RWPE2 (cell line): Measurements from ENCODE around the gene CCDC9B.

Source experiments
- ATAC-seq: fragments of 200-7000 bp; cut with Tn5 transposase; 3 replicates; pipeline ENCODE4 v1.9.1; 2021; ENCODE audit warnings: low read depth
- DNase-seq: peaks from one replicate; pipeline ENCODE4 v3.0.0-alpha.2; 2020; ENCODE audit warnings: low spot score
- H3K27ac ChIP-seq: fragments of 450-650 bp; 2 replicates; pipeline ENCODE4 v1.5.1; 2017; ENCODE audit warnings: mild to moderate bottlenecking; ENCODE audit not compliant: poor library complexity, severe bottlenecking
- H3K27me3 ChIP-seq: fragments of 250-450 bp; sonication (Bioruptor Pico); 2 replicates; pipeline ENCODE4 v1.5.1; 2021; ENCODE audit warnings: mild to moderate bottlenecking, moderate library complexity; ENCODE audit not compliant: insufficient read depth, poor library complexity, severe bottlenecking
- H3K36me3 ChIP-seq: fragments of 250-450 bp; sonication (Bioruptor Pico); 2 replicates; pipeline ENCODE4 v1.5.1; 2020; ENCODE audit warnings: low read depth, mild to moderate bottlenecking, moderate library complexity
- H3K4me1 ChIP-seq: fragments of 250-450 bp; sonication (Bioruptor Pico); 2 replicates; pipeline ENCODE4 v1.5.1; 2021; ENCODE audit warnings: mild to moderate bottlenecking, moderate library complexity; ENCODE audit not compliant: insufficient read depth, poor library complexity, severe bottlenecking
- H3K4me3 ChIP-seq: fragments of 250-450 bp; sonication (Bioruptor Pico); 2 replicates; pipeline ENCODE4 v1.5.1; 2021; ENCODE audit warnings: mild to moderate bottlenecking, moderate library complexity; ENCODE audit not compliant: severe bottlenecking
- H3K9me3 ChIP-seq: fragments of 250-450 bp; sonication (Bioruptor Pico); 2 replicates; pipeline ENCODE4 v1.5.1; 2021; ENCODE audit warnings: mild to moderate bottlenecking, moderate library complexity; ENCODE audit not compliant: severe bottlenecking
- TF ChIP-seq, protein P1 (sequence below): fragments of 450-650 bp; IDR thresholded peaks from one replicate; pipeline ENCODE4 v1.5.1; 2017; ENCODE audit warnings: mild to moderate bottlenecking, moderate library complexity; ENCODE audit not compliant: poor library complexity, severe bottlenecking

CCDC9B gene

DNA sequence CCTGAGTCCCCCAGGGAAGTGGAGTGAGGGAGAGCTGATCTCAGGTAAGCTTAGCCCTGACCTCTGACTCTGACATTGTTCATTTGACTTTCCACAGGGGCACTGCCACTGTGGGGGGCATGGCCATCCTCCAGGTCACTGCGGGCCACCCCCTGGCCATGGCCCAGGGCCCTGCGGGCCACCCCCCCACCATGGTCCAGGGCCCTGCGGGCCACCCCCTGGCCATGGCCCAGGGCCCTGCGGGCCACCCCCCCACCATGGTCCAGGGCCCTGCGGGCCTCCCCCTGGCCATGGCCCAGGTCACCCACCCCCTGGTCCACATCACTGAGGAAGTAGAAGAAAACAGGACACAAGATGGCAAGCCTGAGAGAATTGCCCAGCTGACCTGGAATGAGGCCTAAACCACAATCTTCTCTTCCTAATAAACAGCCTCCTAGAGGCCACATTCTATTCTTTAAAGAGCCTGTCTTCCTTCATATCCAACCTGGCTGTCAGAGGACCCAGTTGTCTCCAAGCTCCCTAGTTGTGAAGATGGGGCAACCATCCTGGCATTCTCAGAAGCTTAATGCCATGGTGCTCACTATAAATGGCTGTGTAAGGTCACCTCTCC lies 15.3 kb upstream of the CCDC9B start:
- H3K27ac ChIP-seq: no peak overlapping the region
- no peaks in the 10 kb centered on the region for H3K27me3 ChIP-seq
- TF ChIP-seq, protein P1, sequence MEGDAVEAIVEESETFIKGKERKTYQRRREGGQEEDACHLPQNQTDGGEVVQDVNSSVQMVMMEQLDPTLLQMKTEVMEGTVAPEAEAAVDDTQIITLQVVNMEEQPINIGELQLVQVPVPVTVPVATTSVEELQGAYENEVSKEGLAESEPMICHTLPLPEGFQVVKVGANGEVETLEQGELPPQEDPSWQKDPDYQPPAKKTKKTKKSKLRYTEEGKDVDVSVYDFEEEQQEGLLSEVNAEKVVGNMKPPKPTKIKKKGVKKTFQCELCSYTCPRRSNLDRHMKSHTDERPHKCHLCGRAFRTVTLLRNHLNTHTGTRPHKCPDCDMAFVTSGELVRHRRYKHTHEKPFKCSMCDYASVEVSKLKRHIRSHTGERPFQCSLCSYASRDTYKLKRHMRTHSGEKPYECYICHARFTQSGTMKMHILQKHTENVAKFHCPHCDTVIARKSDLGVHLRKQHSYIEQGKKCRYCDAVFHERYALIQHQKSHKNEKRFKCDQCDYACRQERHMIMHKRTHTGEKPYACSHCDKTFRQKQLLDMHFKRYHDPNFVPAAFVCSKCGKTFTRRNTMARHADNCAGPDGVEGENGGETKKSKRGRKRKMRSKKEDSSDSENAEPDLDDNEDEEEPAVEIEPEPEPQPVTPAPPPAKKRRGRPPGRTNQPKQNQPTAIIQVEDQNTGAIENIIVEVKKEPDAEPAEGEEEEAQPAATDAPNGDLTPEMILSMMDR: no peak
- H3K36me3 ChIP-seq: no peaks in the 10 kb centered on the region
- DNase-seq (no peak), ATAC-seq (no peak)
- no peaks in the 10 kb centered on the region for H3K9me3 ChIP-seq
- no peak overlapping the region for H3K4me3 ChIP-seq
- H3K4me1 ChIP-seq: peaks cover 20% of the 10 kb centered on the region

- H3K36me3 ChIP-seq: no peaks in the 10 kb centered on the region
- H3K4me3 ChIP-seq: no peak overlapping the region
- no peak overlapping the region for H3K27ac ChIP-seq
- no peak for ATAC-seq
- H3K9me3 ChIP-seq: no peaks in the 10 kb centered on the region
- H3K27me3 ChIP-seq: no peaks in the 10 kb centered on the region
- DNase-seq: no peak
- peaks cover 11% of the 10 kb centered on the region for H3K4me1 ChIP-seq
- TF ChIP-seq, protein P1: peak; percentile 50
Measured at GRCh38 chr15:40354408-40355171, 13.9 kb upstream of the CCDC9B start.

GRCh38 chr15:40353697-40354096 lies 13.0 kb upstream of the CCDC9B start:
- Histone ChIP-seq H3K27me3 (no peaks in the 10 kb centered on the region), H3K9me3 (no peaks in the 10 kb centered on the region), H3K4me3 (no peak overlapping the region), H3K27ac (no peak overlapping the region), H3K4me1 (peaks cover 2% of the 10 kb centered on the region), H3K36me3 (no peaks in the 10 kb centered on the region)
- TF ChIP-seq, protein P1: no peak
- ATAC-seq: no peak
- no peak for DNase-seq

DNA sequence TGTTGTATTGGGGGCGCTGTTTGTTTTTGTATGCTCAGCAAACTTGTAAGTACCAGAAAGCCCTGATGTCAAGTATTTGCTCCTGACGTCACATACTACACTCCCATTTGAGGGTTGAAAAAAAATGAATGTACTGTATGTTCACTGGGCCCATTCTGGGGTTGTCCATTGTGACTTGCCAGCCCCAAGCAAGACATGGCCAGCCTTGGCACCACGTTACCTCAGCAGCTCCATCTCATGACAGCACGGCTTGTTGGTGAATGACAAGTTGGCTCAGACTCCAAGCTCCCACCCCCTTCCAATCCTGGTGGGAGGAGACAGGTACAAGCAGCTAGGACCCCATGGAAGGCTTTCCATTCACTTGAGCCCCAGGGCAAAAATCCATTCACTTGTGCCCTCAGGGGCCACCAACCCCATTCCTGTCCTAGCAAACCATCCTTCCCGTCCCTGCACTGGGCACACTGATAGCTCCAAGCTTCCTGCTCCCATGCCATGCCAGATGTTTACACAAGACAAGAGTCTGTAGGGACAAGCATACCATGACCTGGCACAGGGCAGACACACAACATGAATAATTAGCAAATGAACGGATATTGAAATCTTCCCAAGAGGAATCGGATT lies 11.7 kb upstream of the CCDC9B start:
- TF ChIP-seq, protein P1: no peak
- no peak overlapping the region for H3K4me3 ChIP-seq
- no peaks in the 10 kb centered on the region for H3K9me3 ChIP-seq
- H3K4me1 ChIP-seq: no peaks in the 10 kb centered on the region
- H3K36me3 ChIP-seq: no peaks in the 10 kb centered on the region
- ATAC-seq (no peak), DNase-seq (no peak)
- no peaks in the 10 kb centered on the region for H3K27me3 ChIP-seq
- H3K27ac ChIP-seq: no peak overlapping the region
